Thyroid gland (tissue), 4 donors: ENCODE results near the gene VIT.

Experiments used
- CTCF ChIP-seq, 6 experiments: fragments of 200-600 bp in 3 of 6; fragments of 450-650 bp in 3 of 6; sonication (generic) in 3 of 6; IDR thresholded peaks; one replicate each; pipeline ENCODE4 v1.5.1; 2016 to 2019; ENCODE audit warnings: antibody characterized with exemption in 6 of 6, mild to moderate bottlenecking in 2 of 6, inconsistent platforms in 1 of 6, moderate library complexity in 1 of 6
- POLR2A ChIP-seq, 2 donors: fragments of 450-650 bp; IDR thresholded peaks; one replicate each; pipeline ENCODE4 v1.6.1; 2017; ENCODE audit warnings: antibody characterized with exemption in 2 of 2, mild to moderate bottlenecking in 2 of 2, moderate library complexity in 1 of 2

GRCh38 chr2:36762764-36763490 lies 66.4 kb downstream of the VIT start:
- TF ChIP-seq CTCF (IDR thresholded peaks at IDR 0.05) = no peak
- TF ChIP-seq POLR2A (IDR thresholded peaks at IDR 0.05) = no peak
